ENCODE measurements around the gene TSHZ2.

TSHZ2 gene

GRCh38 chr20:53171065-53171464, 198.9 kb downstream of the TSHZ2 start:
- DNase-seq, result no peak

- DNase-seq, result no peak
Observed at GRCh38 chr20:53174454-53174853, 202.3 kb downstream of the TSHZ2 start.

- DNase-seq, result no peak
Observed at GRCh38 chr20:53175135-53175780, 203.1 kb downstream of the TSHZ2 start.

- no peak for DNase-seq
Observed at GRCh38 chr20:53176134-53176533, 204.0 kb downstream of the TSHZ2 start.

- DNase-seq, result no peak
Observed at GRCh38 chr20:53177687-53178086, 205.5 kb downstream of the TSHZ2 start.

- no peak for DNase-seq
Observed at GRCh38 chr20:53179749-53180148, 207.6 kb downstream of the TSHZ2 start.

GRCh38 chr20:53180928-53181362, 208.8 kb downstream of the TSHZ2 start:
- no peak for DNase-seq

- DNase-seq, result no peak
Observed at GRCh38 chr20:53181866-53182376, 209.8 kb downstream of the TSHZ2 start.

- DNase-seq, result no peak
Observed at GRCh38 chr20:53183181-53183580, 211.0 kb downstream of the TSHZ2 start.

- no peak for DNase-seq
Observed at GRCh38 chr20:53186635-53187034, 214.5 kb downstream of the TSHZ2 start.

- DNase-seq, result no peak
Observed at GRCh38 chr20:53187392-53188068, 215.4 kb downstream of the TSHZ2 start.

GRCh38 chr20:53190225-53190624, 218.1 kb downstream of the TSHZ2 start:
- no peak for DNase-seq

GRCh38 chr20:53191957-53192356, 219.8 kb downstream of the TSHZ2 start:
- DNase-seq, result no peak

- no peak for DNase-seq
Observed at GRCh38 chr20:53194306-53195290, 222.4 kb downstream of the TSHZ2 start.

GRCh38 chr20:53195876-53196610, 223.9 kb downstream of the TSHZ2 start:
- DNase-seq, result no peak

- DNase-seq, result no peak
Observed at GRCh38 chr20:53201588-53201987, 229.4 kb downstream of the TSHZ2 start.

GRCh38 chr20:53202777-53203176, 230.6 kb downstream of the TSHZ2 start:
- no peak for DNase-seq

- DNase-seq, result no peak
Observed at GRCh38 chr20:53205046-53205445, 232.9 kb downstream of the TSHZ2 start.

GRCh38 chr20:53208110-53208832, 236.1 kb downstream of the TSHZ2 start:
- DNase-seq, result peak in 2 of 4 experiments; percentile 7 to 9

- DNase-seq, result no peak
Observed at GRCh38 chr20:53210041-53210440, 237.9 kb downstream of the TSHZ2 start.

GRCh38 chr20:53210931-53211330, 238.8 kb downstream of the TSHZ2 start:
- no peak for DNase-seq

GRCh38 chr20:53212018-53212417, 239.9 kb downstream of the TSHZ2 start:
- DNase-seq, result no peak
